HepG2 (cell line): ENCODE measurements around the gene LRRN2. TPM values are rescaled to one million over a fixed set of nuclear protein-coding genes. Genes with fewer than 3 reads are reported as not detected.

Experiments
- ATAC-seq: fragments of 200-7000 bp; cut with Tn5 transposase; 3 replicates; pipeline ENCODE4 v1.9.1; 2020; ENCODE audit warnings: mild to moderate bottlenecking, moderate library complexity
- BruUV-seq: library from RNA; stranded (reverse); fragments of 400-500 nt; replicated peaks from 2 replicates; lab custom pipeline; 2021; lab: Mats Ljungman, UMichigan
- CTCF ChIA-PET: fragments of 300-600 bp; formaldehyde crosslinking; extraction: SDS; loops from one replicate; lab custom pipeline; 2021; ENCODE audit warnings: low total read pairs, inconsistent platforms, low intra/inter-chr PET ratio; lab: Yijun Ruan, JAX
- POLR2A ChIA-PET: fragments of 350-600 bp; sonication (Branson Sonifier 250); formaldehyde crosslinking; loops from one replicate; lab custom pipeline; 2020; ENCODE audit warnings: antibody characterized with exemption, inconsistent platforms; lab: Yijun Ruan, JAX
- DNase-seq: peaks from one replicate; pipeline ENCODE4 v3.0.0-alpha.2; 2015; ENCODE audit warnings: low spot score
- FAIRE-seq: peaks from 3 replicates; lab custom pipeline; 2011; peaks lifted over from hg19 to GRCh38; lab: Jason Lieb, UNC
- H2AFZ ChIP-seq: one replicate; pipeline ENCODE4 v1.6.1; 2011; ENCODE audit warnings: low read length, inconsistent platforms
- H3K27ac ChIP-seq: fragments of 300-600 bp; 3 replicates; pipeline ENCODE4 v1.8.0; 2011; ENCODE audit warnings: mixed run types, mild to moderate bottlenecking, mixed read lengths, low read length, inconsistent platforms; ENCODE audit not compliant: insufficient read depth; ENCODE audit errors: extremely low read length
- H3K27me3 ChIP-seq, 2 experiments: fragments of 200-600 bp in 1 of 2; 2 replicates in 1 of 2; 3 replicates in 1 of 2; pipeline versions ENCODE4 v1.6.0 to v1.8.0; 2011; ENCODE audit warnings: low read length in 2 of 2, mild to moderate bottlenecking in 2 of 2, moderate library complexity in 2 of 2, inconsistent platforms in 1 of 2; ENCODE audit not compliant: insufficient read depth in 2 of 2, control insufficient read depth in 1 of 2
- H3K36me3 ChIP-seq, 2 experiments: fragments of 200-600 bp in 1 of 2; replicated peaks in 1 of 2; 2 replicates in 1 of 2; 3 replicates in 1 of 2; pipeline versions ENCODE4 v1.5.1 to v1.8.0; 2011; ENCODE audit warnings: low read length in 2 of 2, inconsistent platforms in 1 of 2; ENCODE audit not compliant: insufficient read depth in 2 of 2, control insufficient read depth in 1 of 2
- H3K4me1 ChIP-seq: 2 replicates; pipeline ENCODE4 v1.5.1; 2012; ENCODE audit warnings: low read length, inconsistent platforms; ENCODE audit not compliant: insufficient read depth
- H3K4me2 ChIP-seq: 2 replicates; pipeline ENCODE4 v1.6.0; 2011; ENCODE audit warnings: low read depth, low read length, inconsistent platforms
- H3K4me3 ChIP-seq, 3 experiments: fragments of 200-600 bp in 1 of 3; sonication (generic), shearing (Covaris generic) in 1 of 3; replicated peaks in 1 of 3; 2 replicates each; pipeline ENCODE4 v1.5.1; 2011 to 2016; ENCODE audit warnings: low read length in 3 of 3, inconsistent platforms in 2 of 3, low read depth in 2 of 3, mild to moderate bottlenecking in 2 of 3, control low read depth in 1 of 3, mixed read lengths in 1 of 3; ENCODE audit not compliant: insufficient read depth in 1 of 3
- H3K79me2 ChIP-seq: one replicate; pipeline ENCODE4 v1.6.1; 2011; ENCODE audit warnings: low read length, inconsistent platforms; ENCODE audit not compliant: insufficient read depth
- H3K9ac ChIP-seq: 2 replicates; pipeline ENCODE4 v1.6.0; 2011; ENCODE audit warnings: mild to moderate bottlenecking, low read depth, low read length, inconsistent platforms; ENCODE audit not compliant: insufficient read depth
- H3K9me3 ChIP-seq: 2 replicates; pipeline ENCODE4 v1.5.1; 2012; ENCODE audit warnings: mild to moderate bottlenecking, low read length
- H4K20me1 ChIP-seq: 2 replicates; pipeline ENCODE4 v1.6.0; 2011; ENCODE audit warnings: inconsistent platforms, mild to moderate bottlenecking, low read length, moderate library complexity; ENCODE audit not compliant: insufficient read depth
- ATRX ChIP-seq: sonication (generic); formaldehyde crosslinking; IDR thresholded peaks from 2 replicates; pipeline ENCODE4 v1.4.0; 2020; ENCODE audit warnings: missing genetic modification reagents, borderline replicate concordance
- CEBPG ChIP-seq: IDR thresholded peaks from 2 replicates; pipeline ENCODE4 v1.6.1; 2016
- EHMT2 ChIP-seq: fragments of 200-600 bp; sonication (generic); IDR thresholded peaks from 2 replicates; pipeline ENCODE4 v1.7.0; 2017; ENCODE audit warnings: antibody characterized with exemption, low read depth, low read length, borderline replicate concordance
- FLYWCH1 ChIP-seq: sonication (generic); formaldehyde crosslinking; IDR thresholded peaks from 2 replicates; pipeline ENCODE4 v1.8.1; 2023; ENCODE audit warnings: mild to moderate bottlenecking, missing genetic modification reagents
- FOSL2 ChIP-seq: sonication (generic); formaldehyde crosslinking; IDR thresholded peaks from 2 replicates; pipeline ENCODE4 v1.4.0; 2020; ENCODE audit warnings: missing genetic modification reagents
- MAFF ChIP-seq: IDR thresholded peaks from 2 replicates; pipeline ENCODE4 v1.6.1; 2011; ENCODE audit warnings: low read depth, low read length, improper control_type of control experiment
- MAFG ChIP-seq: sonication (generic); formaldehyde crosslinking; IDR thresholded peaks from 2 replicates; pipeline ENCODE4 v1.5.1; 2020; ENCODE audit warnings: mild to moderate bottlenecking, missing genetic modification reagents
- MAFK ChIP-seq, 2 experiments: IDR thresholded peaks in 1 of 2; conservative IDR thresholded peaks in 1 of 2; 2 replicates each; pipeline ENCODE4 v1.6.1; 2011; ENCODE audit warnings: improper control_type of control experiment in 2 of 2, low read length in 2 of 2
- MIER2 ChIP-seq: IDR thresholded peaks from 2 replicates; pipeline ENCODE4 v1.6.1; 2016; ENCODE audit warnings: missing biosample characterization, missing genetic modification reagents
- NFE2 ChIP-seq: sonication (generic); formaldehyde crosslinking; IDR thresholded peaks from 2 replicates; pipeline ENCODE4 v1.4.0; 2020; ENCODE audit warnings: missing genetic modification reagents
- NFE2L2 ChIP-seq: fragments of 150-350 bp; IDR thresholded peaks from 2 replicates; pipeline ENCODE4 v1.6.1; 2014; ENCODE audit warnings: low read length
- RARA ChIP-seq: IDR thresholded peaks from 2 replicates; pipeline ENCODE4 v1.6.1; 2016; ENCODE audit warnings: missing genetic modification reagents, missing compliant biosample characterization
- TCF7 ChIP-seq: sonication (generic); IDR thresholded peaks from 2 replicates; pipeline ENCODE4 v1.6.1; 2016; ENCODE audit warnings: antibody characterized with exemption, low read depth
- ZMYM4 ChIP-seq: sonication (generic); formaldehyde crosslinking; IDR thresholded peaks from 2 replicates; pipeline ENCODE4 v1.8.1; 2023; ENCODE audit warnings: mild to moderate bottlenecking, missing genetic modification reagents
- ZNF644 ChIP-seq: IDR thresholded peaks from 2 replicates; pipeline ENCODE4 v1.6.1; 2016; ENCODE audit warnings: low read depth
- WGBS: methylation state at CpG from one replicate; pipeline ENCODE4 v1.1.6; 2017; ENCODE audit warnings: low lambda C conversion rate; 5-methylcytosine and 5-hydroxymethylcytosine counted together
- in situ Hi-C: cut with HindIII; loops from 2 replicates; pipeline ENCODE4 v1.10.0; 2017; ENCODE audit warnings: low pct_unique_long_range_greater_than_20kb; ENCODE audit not compliant: extremely low pct_ligation_motif_present
- intact Hi-C: fragments of 100-400 bp; cut with micrococcal nuclease; formaldehyde crosslinking; loops from one replicate; pipeline ENCODE4 v1.10.0; 2022; ENCODE audit not compliant: unreplicated experiment
- polyA plus RNA-seq, 8 experiments: library from polyadenylated mRNA; depleted of rRNA in 3 of 8; stranded (reverse) in 7 of 8; unstranded in 1 of 8; fragments of >200 nt; fragmentation: Illumina TruSeq in 4 of 8; extraction: Trizol in 4 of 8; gene quantifications; 2 replicates each; pipeline versions ENCODE4 v1.2.1 to v1.2.3, GENCODE V29; 2011 to 2016; ENCODE audit warnings: low read depth in 4 of 8, missing spikeins in 1 of 8, mixed read lengths in 1 of 8; ENCODE audit not compliant: insufficient read depth in 1 of 8
- total RNA-seq, 5 experiments: library from RNA; depleted of rRNA; stranded (reverse); fragments of >200 nt; fragmentation: Illumina TruSeq; extraction: Trizol; gene quantifications; 2 replicates each; pipeline ENCODE4 v1.2.3, GENCODE V29; 2016; ENCODE audit warnings: low read depth in 1 of 5
- TF ChIP-seq, protein P1 (sequence below), 2 experiments: IDR thresholded peaks; 2 replicates each; pipeline ENCODE4 v1.6.1; 2011 to 2012; ENCODE audit warnings: low read length in 2 of 2, borderline replicate concordance in 1 of 2, low read depth in 1 of 2, mild to moderate bottlenecking in 1 of 2, moderate library complexity in 1 of 2

Gene LRRN2
- total and polyA plus RNA-seq, 2 of the 13 experiments (the other 11 are each of a cell fraction or from before 2014, with no cell fraction given) = not detected

DNA sequence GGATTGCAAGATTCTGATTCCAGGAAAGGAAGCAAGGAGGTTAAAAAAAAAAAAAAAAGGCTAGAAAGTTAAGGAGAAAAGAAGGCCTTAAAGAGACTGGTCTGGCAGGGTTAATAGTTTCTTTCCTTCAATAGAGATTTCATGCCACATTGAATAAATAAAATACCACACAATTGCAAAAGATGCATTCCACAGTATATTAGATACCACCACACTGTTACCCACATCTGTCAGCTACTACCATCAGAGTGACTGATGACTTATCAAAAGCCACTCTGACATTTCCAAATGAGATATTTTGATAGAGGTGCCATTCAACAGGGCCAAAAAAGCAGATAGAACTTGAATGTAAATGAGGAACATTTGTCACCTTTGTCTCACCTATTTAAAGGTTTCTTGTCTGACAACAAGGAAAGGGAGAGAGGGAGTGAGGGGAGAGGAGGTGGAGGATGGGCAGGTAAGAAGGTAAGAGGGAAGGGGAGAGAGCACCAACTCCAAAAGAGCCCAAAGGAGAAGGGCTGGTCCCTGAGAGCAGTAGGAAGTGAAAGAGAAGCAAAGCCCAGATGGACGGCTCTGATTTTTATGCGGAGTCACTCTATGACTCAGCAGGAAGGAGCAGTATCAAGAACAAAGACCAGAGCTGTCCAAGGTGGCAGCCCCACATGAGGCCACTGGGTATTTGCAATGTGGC lies 38.3 kb downstream of the LRRN2 start:
- WGBS = 0% methylated on average over 2 of the region's 2 CpGs

More for the DNA sequence above, 38.3 kb downstream of the LRRN2 start:
- POLR2A ChIA-PET = no interaction called here
- in situ Hi-C loops (no loop called here), intact Hi-C loops (no loop called here)
- FAIRE-seq (no peak), ATAC-seq (no peak; the same call in 2 of the 3 replicates), DNase-seq (peak; percentile 26)
- Histone ChIP-seq H3K4me1 (no peaks in the 10 kb centered on the region), H4K20me1 (no peaks in the 10 kb centered on the region), H3K36me3 (no peaks in the 10 kb centered on the region), H2AFZ (no peak overlapping the region), H3K27ac (no peak overlapping the region), H3K27me3 (peaks cover under 1 to 23% of the 10 kb centered on the region in 2 experiments; a peak in 3 of 5 replicates), H3K4me3 (no peak overlapping the region), H3K79me2 (no peaks in the 10 kb centered on the region), H3K9me3 (no peaks in the 10 kb centered on the region), H3K4me2 (no peak overlapping the region), H3K9ac (no peak overlapping the region)
- BruUV-seq = no TSS peak
- TF ChIP-seq MAFK (conservative IDR thresholded peaks at IDR 0.05 in 1 of 2, IDR thresholded peaks at IDR 0.05 in 1 of 2; ENCODE audit: low read length in 2 of 2) = peak; percentile 77 to 87
- peak; percentile 89 for TF ChIP-seq MAFF
- TF ChIP-seq TCF7 = peak; percentile 86
- TF ChIP-seq NFE2 (CRISPR knock-in tag) = peak; percentile 83; the same call in 1 of the 2 replicates
- peak; percentile 96 for TF ChIP-seq MIER2 (CRISPR knock-in tag)
- peak; percentile 74; the same call in 1 of the 2 replicates for TF ChIP-seq EHMT2
- TF ChIP-seq CEBPG = no peak
- TF ChIP-seq ATRX (CRISPR knock-in tag) = no peak
- no peak for TF ChIP-seq ZMYM4 (CRISPR knock-in tag)
- TF ChIP-seq FLYWCH1 (CRISPR knock-in tag) = no peak
- TF ChIP-seq NFE2L2 = peak; percentile 88
- 0 out of 2 replicates have a peak, but pooled peaks have one; percentile 19 for TF ChIP-seq ZNF644
- TF ChIP-seq, protein P1, sequence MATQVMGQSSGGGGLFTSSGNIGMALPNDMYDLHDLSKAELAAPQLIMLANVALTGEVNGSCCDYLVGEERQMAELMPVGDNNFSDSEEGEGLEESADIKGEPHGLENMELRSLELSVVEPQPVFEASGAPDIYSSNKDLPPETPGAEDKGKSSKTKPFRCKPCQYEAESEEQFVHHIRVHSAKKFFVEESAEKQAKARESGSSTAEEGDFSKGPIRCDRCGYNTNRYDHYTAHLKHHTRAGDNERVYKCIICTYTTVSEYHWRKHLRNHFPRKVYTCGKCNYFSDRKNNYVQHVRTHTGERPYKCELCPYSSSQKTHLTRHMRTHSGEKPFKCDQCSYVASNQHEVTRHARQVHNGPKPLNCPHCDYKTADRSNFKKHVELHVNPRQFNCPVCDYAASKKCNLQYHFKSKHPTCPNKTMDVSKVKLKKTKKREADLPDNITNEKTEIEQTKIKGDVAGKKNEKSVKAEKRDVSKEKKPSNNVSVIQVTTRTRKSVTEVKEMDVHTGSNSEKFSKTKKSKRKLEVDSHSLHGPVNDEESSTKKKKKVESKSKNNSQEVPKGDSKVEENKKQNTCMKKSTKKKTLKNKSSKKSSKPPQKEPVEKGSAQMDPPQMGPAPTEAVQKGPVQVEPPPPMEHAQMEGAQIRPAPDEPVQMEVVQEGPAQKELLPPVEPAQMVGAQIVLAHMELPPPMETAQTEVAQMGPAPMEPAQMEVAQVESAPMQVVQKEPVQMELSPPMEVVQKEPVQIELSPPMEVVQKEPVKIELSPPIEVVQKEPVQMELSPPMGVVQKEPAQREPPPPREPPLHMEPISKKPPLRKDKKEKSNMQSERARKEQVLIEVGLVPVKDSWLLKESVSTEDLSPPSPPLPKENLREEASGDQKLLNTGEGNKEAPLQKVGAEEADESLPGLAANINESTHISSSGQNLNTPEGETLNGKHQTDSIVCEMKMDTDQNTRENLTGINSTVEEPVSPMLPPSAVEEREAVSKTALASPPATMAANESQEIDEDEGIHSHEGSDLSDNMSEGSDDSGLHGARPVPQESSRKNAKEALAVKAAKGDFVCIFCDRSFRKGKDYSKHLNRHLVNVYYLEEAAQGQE (IDR thresholded peaks at IDR 0.05; ENCODE audit: borderline replicate concordance in 1 of 2, low read depth in 1 of 2, low read length in 2 of 2) = peak; percentile 61 to 95
- 0 out of 2 replicates have a peak, but pooled peaks have one; percentile 18 for TF ChIP-seq RARA
- peak; percentile 92 for TF ChIP-seq MAFG
- peak; percentile 72 for TF ChIP-seq FOSL2 (CRISPR knock-in tag)
- CTCF ChIA-PET = no interaction called here
